A549 (cell line): ENCODE measurements around the gene C2CD3. TPM values are rescaled to one million over a fixed set of nuclear protein-coding genes. Genes with fewer than 3 reads are reported as not detected.

ENCODE experiments used
- ATAC-seq, 2 experiments: fragments of 200-7000 bp in 1 of 2; fragments of >200 bp in 1 of 2; cut with Nextera tagmentation in 1 of 2; cut with Tn5 transposase in 1 of 2; 3 replicates each; pipeline versions ENCODE4 v1.8.0 to v1.9.1; 2018 to 2020; ENCODE audit warnings: mild to moderate bottlenecking in 1 of 2, moderate library complexity in 1 of 2
- CTCF ChIA-PET: fragments of 300-600 bp; sonication (Branson Sonifier 250); formaldehyde crosslinking; extraction: SDS; loops from one replicate; lab custom pipeline; 2021; ENCODE audit warnings: antibody characterized with exemption, inconsistent platforms; lab: Yijun Ruan, JAX
- POLR2A ChIA-PET: fragments of 350-600 bp; formaldehyde crosslinking; extraction: SDS; loops from one replicate; lab custom pipeline; 2021; ENCODE audit warnings: antibody characterized with exemption, inconsistent platforms; lab: Yijun Ruan, JAX
- DNase-seq, 2 experiments: peaks; one replicate each; pipeline versions ENCODE4 v3.0.0 to v3.0.0-alpha.2; 2011 to 2016; ENCODE audit warnings: low read depth in 1 of 2, low spot score in 1 of 2
- FAIRE-seq: peaks from 2 replicates; lab custom pipeline; 2011; peaks lifted over from hg19 to GRCh38; lab: Jason Lieb, UNC
- H3K27ac ChIP-seq, 2 experiments: fragments of >200 bp; sonication (Bioruptor Twin); formaldehyde crosslinking; 3 replicates each; pipeline ENCODE4 v1.5.1; 2016 to 2017
- H3K4me1 ChIP-seq: fragments of >200 bp; sonication (Bioruptor Twin); formaldehyde crosslinking; 3 replicates; pipeline ENCODE4 v1.6.1; 2016
- H3K4me2 ChIP-seq: fragments of >200 bp; sonication (Bioruptor Twin); formaldehyde crosslinking; 3 replicates; pipeline ENCODE4 v1.6.1; 2016
- H3K4me3 ChIP-seq: fragments of >200 bp; sonication (Bioruptor Twin); formaldehyde crosslinking; 3 replicates; pipeline ENCODE4 v1.5.1; 2016
- H3K9me3 ChIP-seq: fragments of >200 bp; sonication (Bioruptor Twin); formaldehyde crosslinking; 3 replicates; pipeline ENCODE4 v1.6.1; 2016
- CEBPB ChIP-seq, 2 experiments: fragments of >200 bp in 1 of 2; sonication (Bioruptor Twin) in 1 of 2; formaldehyde crosslinking in 1 of 2; IDR thresholded peaks; 2 replicates each; pipeline ENCODE4 v1.6.1; 2012 to 2016
- CHD2 ChIP-seq: fragments of 150-350 bp; IDR thresholded peaks from 2 replicates; pipeline ENCODE4 v1.6.1; 2014; ENCODE audit warnings: low read length; ENCODE audit not compliant: partially characterized antibody
- CHD4 ChIP-seq: fragments of 200-600 bp; sonication (generic); IDR thresholded peaks from 2 replicates; pipeline ENCODE4 v1.6.1; 2016; ENCODE audit warnings: antibody characterized with exemption, mild to moderate bottlenecking, borderline replicate concordance
- EP300 ChIP-seq, 2 experiments: fragments of >200 bp; sonication (Bioruptor Twin); formaldehyde crosslinking; IDR thresholded peaks; 2 replicates in 1 of 2; 3 replicates in 1 of 2; pipeline ENCODE4 v1.6.1; 2016 to 2017
- HEYL ChIP-seq: fragments of 250-450 bp; sonication (Bioruptor Pico); IDR thresholded peaks from 2 replicates; pipeline ENCODE4 v1.8.0; 2021; ENCODE audit warnings: mild to moderate bottlenecking, moderate library complexity
- HOXA7 ChIP-seq: fragments of 250-450 bp; sonication (Bioruptor Pico); IDR thresholded peaks from 2 replicates; pipeline ENCODE4 v1.5.0; 2020; ENCODE audit warnings: mild to moderate bottlenecking, moderate library complexity
- HOXB5 ChIP-seq: fragments of 250-450 bp; sonication (Bioruptor Pico); IDR thresholded peaks from 2 replicates; pipeline ENCODE4 v1.5.0; 2020; ENCODE audit warnings: mild to moderate bottlenecking, moderate library complexity
- JUN ChIP-seq, 2 experiments: fragments of >200 bp; sonication (Bioruptor Twin); formaldehyde crosslinking; IDR thresholded peaks; 2 replicates in 1 of 2; 3 replicates in 1 of 2; pipeline ENCODE4 v1.6.1; 2016 to 2017
- JUNB ChIP-seq: fragments of >200 bp; sonication (Bioruptor Twin); formaldehyde crosslinking; IDR thresholded peaks from 2 replicates; pipeline ENCODE4 v1.6.1; 2016
- KDM1A ChIP-seq: fragments of 200-600 bp; sonication (generic); IDR thresholded peaks from 2 replicates; pipeline ENCODE4 v1.6.1; 2016; ENCODE audit warnings: low read depth, mild to moderate bottlenecking
- MAZ ChIP-seq: fragments of 150-350 bp; IDR thresholded peaks from 2 replicates; pipeline ENCODE4 v1.6.1; 2014; ENCODE audit warnings: antibody characterized with exemption, low read depth, low read length, borderline replicate concordance
- MYC ChIP-seq: IDR thresholded peaks from 2 replicates; pipeline ENCODE4 v1.6.1; 2012; ENCODE audit warnings: mild to moderate bottlenecking, inconsistent platforms, low read length, improper control_type of control experiment, borderline replicate concordance
- NFE2L2 ChIP-seq: fragments of 150-350 bp; conservative IDR thresholded peaks from 2 replicates; pipeline ENCODE4 v1.6.1; 2014; ENCODE audit warnings: low read length
- NPAS2 ChIP-seq: fragments of 250-450 bp; sonication (Bioruptor Pico); IDR thresholded peaks from 2 replicates; pipeline ENCODE4 v1.8.0; 2022; ENCODE audit warnings: mild to moderate bottlenecking, moderate library complexity, borderline replicate concordance
- PHF8 ChIP-seq: fragments of 200-600 bp; sonication (generic); IDR thresholded peaks from 2 replicates; pipeline ENCODE4 v1.6.1; 2016; ENCODE audit warnings: low read depth, mild to moderate bottlenecking, antibody characterized with exemption, moderate library complexity, borderline replicate concordance
- POLR2A ChIP-seq: IDR thresholded peaks from 2 replicates; pipeline ENCODE4 v1.6.1; 2012; ENCODE audit warnings: mild to moderate bottlenecking, low read length
- RAD21 ChIP-seq, 2 experiments: fragments of >200 bp in 1 of 2; sonication (Bioruptor Twin) in 1 of 2; formaldehyde crosslinking in 1 of 2; IDR thresholded peaks in 1 of 2; conservative IDR thresholded peaks in 1 of 2; 2 replicates in 1 of 2; 3 replicates in 1 of 2; pipeline ENCODE4 v1.6.1; 2012 to 2018; ENCODE audit warnings: inconsistent platforms in 1 of 2
- RARB ChIP-seq: fragments of 250-450 bp; sonication (Bioruptor Pico); IDR thresholded peaks from 2 replicates; pipeline ENCODE4 v1.8.0; 2021; ENCODE audit warnings: mild to moderate bottlenecking, moderate library complexity
- ZFP36 ChIP-seq: fragments of 450-650 bp; IDR thresholded peaks from 2 replicates; pipeline ENCODE4 v1.6.1; 2014; ENCODE audit warnings: borderline replicate concordance; ENCODE audit not compliant: partially characterized antibody
- ZNF302 ChIP-seq: fragments of 250-450 bp; sonication (Bioruptor Pico); IDR thresholded peaks from 2 replicates; pipeline ENCODE4 v1.9.0; 2021; ENCODE audit warnings: inconsistent platforms, mild to moderate bottlenecking, moderate library complexity
- WGBS: methylation state at CpG from one replicate; pipeline ENCODE4 v1.1.6; 2017; ENCODE audit errors: missing lambda C conversion rate; 5-methylcytosine and 5-hydroxymethylcytosine counted together
- polyA plus RNA-seq, 4 experiments: library from polyadenylated mRNA; depleted of rRNA in 3 of 4; stranded (reverse); fragments of >200 nt; fragmentation: RNase III in 1 of 4; extraction: RNeasy Plus Mini Kit Qiagen cat#74134 plus additional on column Dnase treatment in 1 of 4; gene quantifications; 2 replicates in 3 of 4; 3 replicates in 1 of 4; pipeline ENCODE4 v1.2.3, GENCODE V29; 2011 to 2017
- TF ChIP-seq, protein P1 (sequence below): IDR thresholded peaks from 2 replicates; pipeline ENCODE4 v1.6.1; 2012
- TF ChIP-seq, protein P2 (sequence below): fragments of 250-450 bp; sonication (Bioruptor Pico); IDR thresholded peaks from 2 replicates; pipeline ENCODE4 v1.5.0; 2020; ENCODE audit warnings: low read depth, mild to moderate bottlenecking, moderate library complexity
- TF ChIP-seq, protein P3 (sequence below): fragments of >200 bp; sonication (Bioruptor Twin); formaldehyde crosslinking; IDR thresholded peaks from 3 replicates; pipeline ENCODE4 v1.6.1; 2016
- TF ChIP-seq, protein P4 (sequence below): fragments of 150-350 bp; IDR thresholded peaks from 2 replicates; pipeline ENCODE4 v1.6.1; 2014; ENCODE audit warnings: low read depth, mild to moderate bottlenecking, low read length
- TF ChIP-seq, protein P5 (sequence below): IDR thresholded peaks from 2 replicates; pipeline ENCODE4 v1.6.1; 2012; ENCODE audit warnings: low read depth, borderline replicate concordance
- TF ChIP-seq, protein P6 (sequence below): fragments of 450-650 bp; IDR thresholded peaks from 2 replicates; pipeline ENCODE4 v1.6.1; 2014; ENCODE audit warnings: antibody characterized with exemption

Gene C2CD3
- polyA plus RNA-seq, 2 of the 4 experiments (the other 2 are of a cell fraction) = 15.2 to 19.8 TPM

DNA sequence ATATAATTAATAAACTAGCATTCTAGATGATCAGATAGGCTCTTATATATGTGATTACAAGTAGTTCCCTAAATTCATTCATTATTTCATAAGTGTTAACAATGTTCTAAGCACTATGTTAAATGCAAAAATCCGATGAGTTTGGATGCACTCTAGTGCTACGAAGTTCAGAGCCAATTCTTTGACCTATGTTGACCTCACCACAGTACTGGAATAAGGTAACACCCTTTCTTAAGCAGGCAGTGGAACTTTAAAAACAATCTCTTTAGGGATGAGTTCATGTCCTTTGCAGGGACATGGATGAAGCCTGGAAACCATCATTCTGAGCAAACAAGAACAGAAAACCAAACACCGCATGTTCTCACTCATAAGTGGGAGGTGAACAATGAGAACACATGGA, 93.6 kb downstream of the C2CD3 start:
- ATAC-seq (no peak), FAIRE-seq (no peak), DNase-seq (no peak)
- no peak for TF ChIP-seq MAZ
- no peak for TF ChIP-seq PHF8
- no peak for TF ChIP-seq CEBPB (IDR thresholded peaks at IDR 0.05)
- TF ChIP-seq JUN (IDR thresholded peaks at IDR 0.05) = no peak
- no peak for TF ChIP-seq HOXA7 (CRISPR knock-in tag)
- no peak for TF ChIP-seq RARB (CRISPR knock-in tag)
- no peak for TF ChIP-seq HEYL (CRISPR knock-in tag)
- no peak for TF ChIP-seq ZFP36
- TF ChIP-seq, protein P1, sequence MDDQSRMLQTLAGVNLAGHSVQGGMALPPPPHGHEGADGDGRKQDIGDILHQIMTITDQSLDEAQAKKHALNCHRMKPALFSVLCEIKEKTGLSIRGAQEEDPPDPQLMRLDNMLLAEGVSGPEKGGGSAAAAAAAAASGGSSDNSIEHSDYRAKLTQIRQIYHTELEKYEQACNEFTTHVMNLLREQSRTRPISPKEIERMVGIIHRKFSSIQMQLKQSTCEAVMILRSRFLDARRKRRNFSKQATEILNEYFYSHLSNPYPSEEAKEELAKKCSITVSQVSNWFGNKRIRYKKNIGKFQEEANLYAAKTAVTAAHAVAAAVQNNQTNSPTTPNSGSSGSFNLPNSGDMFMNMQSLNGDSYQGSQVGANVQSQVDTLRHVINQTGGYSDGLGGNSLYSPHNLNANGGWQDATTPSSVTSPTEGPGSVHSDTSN = no peak
- no peak for TF ChIP-seq MYC
- TF ChIP-seq, protein P2, sequence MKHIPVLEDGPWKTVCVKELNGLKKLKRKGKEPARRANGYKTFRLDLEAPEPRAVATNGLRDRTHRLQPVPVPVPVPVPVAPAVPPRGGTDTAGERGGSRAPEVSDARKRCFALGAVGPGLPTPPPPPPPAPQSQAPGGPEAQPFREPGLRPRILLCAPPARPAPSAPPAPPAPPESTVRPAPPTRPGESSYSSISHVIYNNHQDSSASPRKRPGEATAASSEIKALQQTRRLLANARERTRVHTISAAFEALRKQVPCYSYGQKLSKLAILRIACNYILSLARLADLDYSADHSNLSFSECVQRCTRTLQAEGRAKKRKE (CRISPR knock-in tag) = no peak
- TF ChIP-seq JUNB = no peak
- H3K4me1 ChIP-seq = peaks cover 4% of the 10 kb centered on the region; the same call in 1 of the 3 replicates
- CTCF ChIA-PET = no interaction called here
- WGBS = 91% methylated on average over 3 of the region's 3 CpGs
- H3K4me2 ChIP-seq = no peak overlapping the region
- POLR2A ChIA-PET = no interaction called here
- no peak overlapping the region for H3K4me3 ChIP-seq
- no peak overlapping the region for H3K27ac ChIP-seq
- H3K9me3 ChIP-seq = no peaks in the 10 kb centered on the region

DNA sequence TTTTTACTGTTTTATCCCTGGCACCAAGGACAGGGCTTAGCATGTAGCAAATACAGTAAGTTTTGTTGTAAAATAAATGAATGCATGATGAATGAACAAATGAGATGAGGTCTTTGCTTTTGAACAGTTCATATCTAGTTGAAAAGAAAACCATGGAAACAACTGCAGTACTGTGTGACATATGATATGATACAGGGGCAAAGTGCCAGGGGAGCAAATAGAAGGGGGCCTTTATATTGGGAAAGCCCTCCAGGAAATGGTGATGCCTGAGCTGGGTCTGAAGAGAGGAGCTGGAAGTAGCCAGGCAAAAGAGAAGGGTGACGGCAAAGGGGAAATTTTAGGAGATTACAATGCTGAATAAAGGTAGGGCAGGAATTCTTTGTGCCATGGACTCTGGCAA, 98.1 kb downstream of the C2CD3 start:
- H3K9me3 ChIP-seq = no peaks in the 10 kb centered on the region
- ChIA-PET CTCF (interaction anchor here (1.9 kb wide), 1 partner anchor 108 kb away, joined by 5 read pairs; no protein-coding TSS in a partner anchor), POLR2A (no interaction called here)
- H3K4me2 ChIP-seq = no peak overlapping the region
- H3K4me3 ChIP-seq = no peak overlapping the region
- H3K4me1 ChIP-seq = peaks cover 49% of the 10 kb centered on the region
- FAIRE-seq (no peak), DNase-seq (no peak), ATAC-seq (no peak)
- whole genome bisulfite sequencing = 97% methylated on average over 1 of the region's 1 CpG
- TF ChIP-seq, protein P3, sequence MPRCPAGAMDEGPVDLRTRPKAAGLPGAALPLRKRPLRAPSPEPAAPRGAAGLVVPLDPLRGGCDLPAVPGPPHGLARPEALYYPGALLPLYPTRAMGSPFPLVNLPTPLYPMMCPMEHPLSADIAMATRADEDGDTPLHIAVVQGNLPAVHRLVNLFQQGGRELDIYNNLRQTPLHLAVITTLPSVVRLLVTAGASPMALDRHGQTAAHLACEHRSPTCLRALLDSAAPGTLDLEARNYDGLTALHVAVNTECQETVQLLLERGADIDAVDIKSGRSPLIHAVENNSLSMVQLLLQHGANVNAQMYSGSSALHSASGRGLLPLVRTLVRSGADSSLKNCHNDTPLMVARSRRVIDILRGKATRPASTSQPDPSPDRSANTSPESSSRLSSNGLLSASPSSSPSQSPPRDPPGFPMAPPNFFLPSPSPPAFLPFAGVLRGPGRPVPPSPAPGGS = no peak
- TF ChIP-seq CHD2 (no peak), NPAS2 (no peak), KDM1A (no peak), ZFP36 (no peak), POLR2A (no peak), CHD4 (no peak), HEYL (CRISPR knock-in tag) (no peak), CEBPB (IDR thresholded peaks at IDR 0.05) (no peak), JUNB (no peak), EP300 (IDR thresholded peaks at IDR 0.05) (no peak), HOXB5 (no peak), RAD21 (conservative IDR thresholded peaks at IDR 0.05 in 1 of 2, IDR thresholded peaks at IDR 0.05 in 1 of 2) (no peak), NFE2L2 (no peak), ZNF302 (no peak)
- TF ChIP-seq, protein P4, sequence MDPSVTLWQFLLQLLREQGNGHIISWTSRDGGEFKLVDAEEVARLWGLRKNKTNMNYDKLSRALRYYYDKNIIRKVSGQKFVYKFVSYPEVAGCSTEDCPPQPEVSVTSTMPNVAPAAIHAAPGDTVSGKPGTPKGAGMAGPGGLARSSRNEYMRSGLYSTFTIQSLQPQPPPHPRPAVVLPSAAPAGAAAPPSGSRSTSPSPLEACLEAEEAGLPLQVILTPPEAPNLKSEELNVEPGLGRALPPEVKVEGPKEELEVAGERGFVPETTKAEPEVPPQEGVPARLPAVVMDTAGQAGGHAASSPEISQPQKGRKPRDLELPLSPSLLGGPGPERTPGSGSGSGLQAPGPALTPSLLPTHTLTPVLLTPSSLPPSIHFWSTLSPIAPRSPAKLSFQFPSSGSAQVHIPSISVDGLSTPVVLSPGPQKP = no peak
- TF ChIP-seq, protein P5, sequence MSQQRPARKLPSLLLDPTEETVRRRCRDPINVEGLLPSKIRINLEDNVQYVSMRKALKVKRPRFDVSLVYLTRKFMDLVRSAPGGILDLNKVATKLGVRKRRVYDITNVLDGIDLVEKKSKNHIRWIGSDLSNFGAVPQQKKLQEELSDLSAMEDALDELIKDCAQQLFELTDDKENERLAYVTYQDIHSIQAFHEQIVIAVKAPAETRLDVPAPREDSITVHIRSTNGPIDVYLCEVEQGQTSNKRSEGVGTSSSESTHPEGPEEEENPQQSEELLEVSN = no peak
- TF ChIP-seq, protein P6, sequence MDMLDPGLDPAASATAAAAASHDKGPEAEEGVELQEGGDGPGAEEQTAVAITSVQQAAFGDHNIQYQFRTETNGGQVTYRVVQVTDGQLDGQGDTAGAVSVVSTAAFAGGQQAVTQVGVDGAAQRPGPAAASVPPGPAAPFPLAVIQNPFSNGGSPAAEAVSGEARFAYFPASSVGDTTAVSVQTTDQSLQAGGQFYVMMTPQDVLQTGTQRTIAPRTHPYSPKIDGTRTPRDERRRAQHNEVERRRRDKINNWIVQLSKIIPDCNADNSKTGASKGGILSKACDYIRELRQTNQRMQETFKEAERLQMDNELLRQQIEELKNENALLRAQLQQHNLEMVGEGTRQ = no peak
- H3K27ac ChIP-seq = no peak overlapping the region; a peak in 2 of 6 replicates
